SK-MEL-5 (cell line): ENCODE measurements around the gene FMOD. TPM values are rescaled to one million over a fixed set of nuclear protein-coding genes. Genes with fewer than 3 reads are reported as not detected.
A peak's percentile ranks its signal among the peaks of the same experiment; 100 is the strongest.

ENCODE experiments used
- DNase-seq: peaks from one replicate; pipeline ENCODE4 v3.0.0-alpha.2; 2016; ENCODE audit warnings: low read depth, low spot score
- in situ Hi-C: cut with HindIII; loops from 2 replicates; pipeline ENCODE4 v1.10.0; 2016; ENCODE audit warnings: low sequenced_read_pairs, high pct_unique_total_duplicates, low pct_unique_long_range_greater_than_20kb
- total RNA-seq: library from RNA; depleted of rRNA; stranded (reverse); fragments of >200 nt; shearing (Covaris generic); gene quantifications from 2 replicates; pipeline ENCODE4 v1.2.3, GENCODE V29; 2014

The FMOD gene
- total RNA-seq, 1 experiment from 2014 or later, result 0.16 TPM

DNA sequence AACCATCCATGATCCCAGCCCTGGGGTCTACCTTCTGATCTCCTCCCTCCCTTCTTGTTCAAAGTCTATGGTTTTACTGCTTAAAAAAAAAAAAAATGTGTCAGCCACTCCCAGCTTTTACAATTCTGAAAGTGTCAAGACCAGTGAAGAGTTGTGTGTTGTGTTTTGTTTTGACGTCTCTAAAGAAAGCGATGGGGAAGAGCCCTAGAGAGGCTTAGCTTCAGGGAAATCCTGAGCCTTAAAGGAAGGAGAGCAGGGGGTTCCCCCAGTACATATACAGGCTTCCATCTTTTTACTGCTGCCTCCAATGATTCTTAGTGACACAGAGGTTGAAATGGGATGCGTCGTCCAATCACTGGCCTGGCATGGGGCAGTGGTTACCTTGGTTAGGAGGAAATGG, 13.9 kb upstream of the FMOD start:
- in situ Hi-C loops, result no loop called here
- no peak for DNase-seq

DNA sequence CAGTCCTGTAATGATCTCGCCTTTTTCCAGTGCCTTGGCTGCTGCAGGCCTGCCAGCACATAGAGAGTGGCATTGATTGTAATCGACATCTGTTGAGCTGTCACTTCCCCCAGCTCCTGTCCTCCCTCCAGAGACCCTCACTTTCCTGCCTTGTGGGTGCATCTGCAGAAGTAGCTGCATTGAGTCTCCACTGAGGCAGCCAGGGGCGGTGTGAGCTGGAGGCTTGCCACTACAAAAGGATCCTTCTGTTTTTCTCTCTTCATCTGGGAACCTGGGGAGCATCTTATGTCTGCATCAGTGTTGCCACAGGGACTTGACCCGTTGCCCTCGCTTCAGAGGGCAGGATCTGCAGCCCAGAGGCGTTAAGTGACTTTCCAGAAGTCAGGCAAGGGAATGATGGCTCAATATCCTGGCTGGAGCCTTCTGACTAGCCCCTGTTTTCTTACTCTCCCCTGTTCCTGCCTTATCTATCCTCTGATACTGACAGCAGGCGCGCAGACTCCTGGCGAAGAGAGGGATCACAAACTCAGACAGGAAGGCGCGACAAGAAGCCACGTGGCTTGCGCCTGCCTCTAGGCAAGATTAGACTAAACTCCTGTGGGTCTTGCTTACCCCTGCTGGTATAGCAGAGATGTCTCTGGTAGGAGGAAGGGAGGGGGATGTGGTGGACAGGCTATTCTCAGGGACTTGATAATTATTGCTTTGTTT, 13.3 kb upstream of the FMOD start:
- DNase-seq, result no peak
- in situ Hi-C loops, result no loop called here

DNA sequence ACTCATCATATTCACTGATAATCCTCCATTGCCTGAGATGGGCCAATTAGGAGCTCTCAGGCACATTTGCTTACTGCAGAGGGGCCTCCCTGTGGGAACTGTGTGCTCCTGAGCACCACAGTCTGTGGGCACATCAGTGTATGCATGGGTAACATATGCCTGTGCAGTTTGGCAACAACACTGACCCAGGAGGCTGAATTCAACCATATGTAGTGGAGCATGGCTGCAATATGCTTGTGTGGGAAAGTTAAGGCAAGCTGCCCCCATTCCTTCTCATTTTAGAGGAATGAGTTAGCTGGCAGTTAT, 11.8 kb upstream of the FMOD start:
- DNase-seq, result no peak
- in situ Hi-C loops, result no loop called here

DNA sequence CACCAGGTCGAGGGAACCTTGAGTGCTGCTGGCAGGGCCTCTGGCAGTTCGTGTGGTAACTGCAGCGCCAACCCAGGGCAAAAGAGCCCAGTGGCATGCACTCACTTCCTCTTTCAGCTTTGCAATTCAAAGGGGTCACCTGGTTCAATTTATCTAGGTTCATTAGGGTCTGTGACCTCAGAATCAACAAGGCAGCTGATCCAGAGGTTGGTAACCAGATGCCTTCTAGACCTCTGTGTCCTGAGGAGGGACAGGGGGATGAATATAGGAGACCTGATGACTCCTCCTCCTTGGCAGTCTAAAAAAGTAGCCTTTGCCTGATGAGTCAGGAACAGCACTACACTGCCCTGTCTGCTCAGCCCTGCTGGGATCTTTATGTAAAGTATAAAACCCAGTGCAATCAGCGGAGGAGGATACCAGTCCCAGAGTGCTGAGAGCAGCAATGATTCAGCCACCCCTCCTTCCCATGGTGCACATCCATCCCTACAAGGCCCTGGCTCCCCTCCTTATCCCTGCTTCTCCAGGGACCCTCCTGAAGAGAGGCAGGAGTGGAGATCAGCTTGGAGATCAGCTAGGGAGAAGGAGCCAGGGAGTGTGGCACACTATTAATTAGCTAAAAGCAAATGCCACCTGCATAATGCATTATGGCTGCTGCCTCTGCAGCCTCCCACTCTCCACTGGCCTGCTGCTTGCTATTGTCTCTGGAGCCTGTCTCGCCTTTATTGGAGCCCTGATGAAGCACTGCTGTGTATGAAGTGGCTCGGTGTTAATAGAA, 11.2 kb upstream of the FMOD start:
- DNase-seq, result no peak

DNA sequence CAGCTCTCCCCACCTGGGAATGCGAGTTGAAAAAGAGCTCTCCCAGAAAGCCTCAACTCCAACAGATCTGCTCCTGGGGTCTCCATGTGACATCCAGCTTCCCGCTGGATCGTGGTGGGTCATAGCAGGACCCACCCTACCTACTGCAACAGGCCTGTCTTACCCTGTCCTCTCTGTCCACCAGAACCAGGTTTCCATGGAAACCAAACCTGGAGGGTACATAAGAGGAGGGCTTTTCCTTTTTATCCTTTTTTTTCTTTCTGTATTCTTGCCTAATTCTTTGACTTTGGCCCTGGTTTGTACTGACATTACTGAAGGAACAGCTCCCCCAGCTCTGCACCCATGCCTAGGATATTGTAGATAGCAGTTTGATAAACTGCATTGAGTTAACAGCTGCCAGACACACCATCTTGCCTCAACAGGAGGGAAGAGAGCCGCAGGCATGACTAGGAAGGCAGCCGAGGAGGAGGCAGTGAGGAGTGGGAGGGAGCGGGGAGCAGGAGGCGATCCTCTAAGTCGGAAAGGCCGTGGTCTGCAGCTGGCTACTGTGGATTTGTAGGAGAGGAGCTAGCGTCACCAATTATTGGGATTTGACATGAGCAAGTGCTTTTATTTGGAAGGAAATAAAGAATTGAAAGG, 9.7 kb upstream of the FMOD start:
- in situ Hi-C loops, result no loop called here

More for the DNA sequence above, 11.2 kb upstream of the FMOD start:
- in situ Hi-C loops, result no loop called here

DNA sequence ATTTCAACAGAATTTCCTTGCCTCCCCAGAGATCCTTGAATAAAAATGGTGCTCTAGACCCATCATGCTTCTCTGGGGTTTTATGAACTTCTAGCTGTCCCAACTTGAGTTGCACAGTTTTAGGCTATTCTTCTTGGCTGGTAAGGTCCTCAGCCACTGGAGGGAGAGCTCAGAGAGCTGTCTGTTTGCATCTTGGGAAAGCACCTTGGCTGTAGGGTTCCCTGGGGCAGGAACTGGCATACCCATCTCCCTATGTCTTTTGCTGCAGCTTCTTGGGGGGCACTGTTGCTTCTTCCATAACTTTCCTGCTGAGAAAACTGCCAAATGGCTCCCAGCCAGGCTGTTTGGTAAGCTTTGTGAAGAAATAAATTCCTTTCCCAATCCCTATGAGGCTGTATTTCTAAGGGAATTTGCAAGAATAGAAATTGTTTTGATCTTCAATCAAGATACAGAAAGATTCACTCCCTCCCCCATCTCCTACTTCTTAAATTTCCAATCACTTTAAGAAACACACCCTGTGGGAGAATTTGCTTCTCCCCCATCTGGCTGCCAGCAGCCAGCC, 8.2 kb upstream of the FMOD start:
- no peak for DNase-seq
- in situ Hi-C loops, result no loop called here

More for the DNA sequence above, 9.7 kb upstream of the FMOD start:
- DNase-seq, result no peak

DNA sequence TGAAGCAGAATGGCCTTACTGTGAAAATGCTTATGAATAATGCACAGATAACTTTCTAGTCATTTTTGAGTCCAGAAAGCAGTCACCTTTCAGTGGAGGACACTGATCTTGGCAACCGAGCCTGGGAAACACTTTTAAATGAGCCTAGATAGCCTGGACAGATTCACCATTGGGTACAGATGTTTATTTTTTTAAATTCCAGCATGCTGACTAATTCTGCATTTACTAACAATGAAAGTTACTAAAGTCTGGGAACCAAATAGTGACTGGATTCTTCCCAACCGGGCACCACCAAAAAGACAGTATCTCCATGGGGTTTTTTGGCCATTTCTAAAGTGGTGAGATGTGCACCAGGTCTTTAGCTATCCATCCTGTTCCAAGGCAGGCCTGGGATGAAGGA, 3.3 kb upstream of the FMOD start:
- no peak for DNase-seq

DNA sequence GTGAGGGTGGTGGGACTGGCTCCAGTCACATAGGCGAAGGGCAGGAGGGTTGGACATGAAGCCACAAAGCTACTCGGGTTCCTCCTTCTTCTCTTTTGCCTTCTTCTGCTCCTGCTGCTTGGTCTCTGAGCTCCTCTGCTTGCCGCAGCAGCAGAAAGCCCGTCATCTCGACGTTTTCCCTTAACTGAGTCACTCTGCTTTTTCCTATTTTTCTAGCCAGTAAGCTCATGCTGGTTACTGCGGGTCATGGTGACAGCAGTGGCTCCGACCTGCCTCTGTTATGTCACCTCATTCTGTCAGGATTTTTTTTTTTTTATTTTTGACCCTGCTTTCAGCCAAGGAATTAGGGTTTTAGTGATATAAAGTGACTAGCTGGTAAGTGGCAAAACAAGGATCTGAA, 2.6 kb upstream of the FMOD start:
- no peak for DNase-seq
- in situ Hi-C loops, result no loop called here

More for the DNA sequence above, 3.3 kb upstream of the FMOD start:
- in situ Hi-C loops, result no loop called here

DNA sequence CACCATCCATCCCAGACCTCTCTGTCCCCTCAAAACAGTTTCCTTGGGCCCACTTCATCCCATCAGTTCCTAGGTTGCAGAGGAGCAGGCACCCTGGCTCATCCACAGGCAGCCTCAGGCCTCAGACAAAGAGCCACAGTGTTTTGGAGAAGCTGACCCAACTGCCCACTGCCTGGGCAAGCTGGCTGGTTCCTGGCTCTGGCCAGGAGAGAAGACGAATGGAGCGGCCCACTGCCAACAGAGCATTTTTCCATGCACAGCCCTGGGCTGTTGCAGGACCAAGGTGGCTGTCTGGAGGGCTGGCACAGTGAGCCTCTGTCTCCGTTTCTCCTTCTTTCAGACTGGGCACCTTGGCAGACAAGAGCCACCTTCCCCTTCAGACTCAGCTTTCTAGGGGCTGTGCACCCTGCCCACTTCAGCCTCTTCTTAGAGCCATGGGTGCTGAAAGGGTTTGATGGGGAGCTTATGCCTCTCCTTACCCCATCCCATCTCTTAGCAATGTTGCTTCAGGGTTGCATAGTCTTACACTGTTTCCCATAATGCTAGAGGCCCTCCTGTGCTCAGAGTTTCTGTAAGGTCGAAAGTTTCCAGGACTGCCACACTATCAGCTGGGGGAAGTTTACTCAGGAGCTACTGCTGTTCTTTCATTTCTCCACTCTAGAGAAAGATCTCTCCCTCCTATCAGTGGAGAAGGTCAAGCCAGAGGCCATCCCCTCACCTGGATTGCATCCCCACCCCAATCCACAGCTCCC, 973 bp downstream of the FMOD start:
- DNase-seq, result no peak
- in situ Hi-C loops, result no loop called here

DNA sequence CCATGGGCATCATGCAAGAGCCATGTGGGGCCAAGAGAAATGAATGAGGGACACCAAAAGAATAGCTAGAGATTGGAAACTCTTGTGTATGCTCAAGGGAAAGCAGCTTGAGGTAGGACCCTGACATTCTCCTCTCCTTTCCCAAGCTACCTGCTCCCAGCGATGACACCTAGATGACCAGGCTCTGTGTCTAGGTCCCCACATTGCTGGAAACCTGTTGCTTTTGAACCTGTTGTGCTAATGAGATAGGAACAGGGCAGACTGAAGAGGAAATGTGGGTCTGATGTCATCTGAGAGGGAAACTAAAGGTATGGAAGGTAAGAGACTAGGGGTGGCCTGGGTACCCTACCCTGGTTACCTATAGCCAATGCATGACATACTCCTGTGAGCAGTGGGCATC, 1.8 kb downstream of the FMOD start:
- no peak for DNase-seq
- in situ Hi-C loops, result no loop called here

DNA sequence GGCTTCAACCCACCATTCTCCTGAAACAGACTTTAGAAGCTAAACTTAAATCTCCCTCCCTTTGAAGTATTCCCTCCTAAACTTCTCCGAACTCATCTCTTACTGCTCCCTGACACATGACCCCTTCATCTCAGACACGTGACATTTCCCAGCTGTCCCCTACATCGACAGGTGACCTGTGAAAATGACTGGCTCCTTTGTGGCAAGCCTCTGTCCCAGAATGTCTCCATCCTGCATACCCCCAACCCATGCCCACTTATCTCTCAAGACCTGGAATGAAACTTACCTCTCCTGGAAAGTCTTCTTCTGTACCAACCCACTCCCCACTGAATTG, 4.2 kb downstream of the FMOD start:
- in situ Hi-C loops, result no loop called here

DNA sequence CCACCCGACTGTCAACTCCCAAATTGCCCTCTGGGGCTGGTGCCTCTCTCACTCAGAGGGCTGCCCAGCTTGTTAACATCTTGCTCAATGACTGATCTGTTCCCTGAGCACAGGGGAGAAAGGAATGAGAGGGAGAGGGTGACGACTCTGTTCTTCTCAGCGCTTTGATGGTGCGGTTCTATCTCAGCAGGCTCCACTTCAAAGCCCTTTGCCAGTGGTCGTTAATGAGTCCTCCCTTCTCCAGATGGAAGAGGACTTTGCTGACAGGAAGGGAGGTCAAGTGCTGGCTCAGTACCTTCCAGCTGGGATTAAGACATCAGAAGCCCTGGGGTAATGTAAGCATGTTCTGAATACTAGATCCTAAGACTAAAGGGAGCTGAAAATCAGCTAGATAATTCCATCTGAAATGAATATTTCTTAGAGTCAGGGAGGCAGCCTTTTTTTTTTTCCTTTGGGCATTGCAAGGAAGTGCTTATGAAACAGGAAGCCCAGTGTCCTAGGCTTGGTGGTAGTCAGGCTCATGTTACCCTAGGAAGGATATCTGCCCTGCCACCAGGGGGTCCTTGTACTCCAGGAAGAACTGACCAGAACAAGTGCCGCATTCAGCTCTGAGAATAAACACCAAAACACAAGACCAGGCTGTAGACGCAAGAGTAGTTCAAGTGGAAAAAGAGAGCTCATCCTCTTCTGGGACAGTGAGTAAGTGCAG, 4.7 kb downstream of the FMOD start:
- DNase-seq, result peak; percentile 91
- in situ Hi-C loops, result no loop called here

More for the DNA sequence above, 4.2 kb downstream of the FMOD start:
- DNase-seq, result no peak

DNA sequence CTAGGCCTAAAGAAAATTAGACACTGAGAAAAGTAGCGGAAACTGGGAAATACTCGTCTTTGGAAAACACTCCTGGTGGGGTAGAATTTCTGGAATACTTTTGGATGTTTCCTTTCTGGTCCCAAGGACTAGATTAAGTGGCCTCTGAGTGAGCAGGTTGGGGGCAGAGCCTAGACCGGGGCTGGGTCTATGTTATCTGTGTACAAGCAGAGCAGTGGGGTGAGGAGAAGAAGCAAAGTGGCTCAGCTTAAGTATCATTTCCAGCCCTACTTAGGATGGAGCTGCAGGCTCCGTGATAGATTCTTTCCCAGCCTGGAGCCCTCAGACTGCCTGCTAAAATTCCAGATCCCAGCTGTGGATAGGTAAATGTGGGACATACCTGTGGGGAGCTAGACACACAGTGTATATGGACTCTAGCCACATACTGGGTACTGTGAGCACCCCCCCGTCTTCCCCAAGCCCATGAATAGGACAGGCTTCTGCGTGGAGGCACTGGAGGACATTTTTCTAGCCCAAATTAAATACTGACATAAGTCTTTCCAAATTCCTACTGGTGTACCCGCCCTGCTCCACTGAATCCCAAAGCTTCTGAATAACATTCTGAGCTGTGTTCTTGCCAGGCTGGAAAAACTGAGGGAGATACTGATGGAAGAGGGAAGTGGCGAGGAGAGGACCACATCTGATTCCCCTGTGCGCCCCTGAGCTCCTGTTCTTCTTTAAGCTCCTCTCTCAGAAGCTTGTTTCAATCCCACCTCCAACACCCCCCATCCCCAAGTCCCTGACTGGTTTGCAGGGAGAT, 6.8 kb downstream of the FMOD start:
- in situ Hi-C loops, result no loop called here
- DNase-seq, result no peak

DNA sequence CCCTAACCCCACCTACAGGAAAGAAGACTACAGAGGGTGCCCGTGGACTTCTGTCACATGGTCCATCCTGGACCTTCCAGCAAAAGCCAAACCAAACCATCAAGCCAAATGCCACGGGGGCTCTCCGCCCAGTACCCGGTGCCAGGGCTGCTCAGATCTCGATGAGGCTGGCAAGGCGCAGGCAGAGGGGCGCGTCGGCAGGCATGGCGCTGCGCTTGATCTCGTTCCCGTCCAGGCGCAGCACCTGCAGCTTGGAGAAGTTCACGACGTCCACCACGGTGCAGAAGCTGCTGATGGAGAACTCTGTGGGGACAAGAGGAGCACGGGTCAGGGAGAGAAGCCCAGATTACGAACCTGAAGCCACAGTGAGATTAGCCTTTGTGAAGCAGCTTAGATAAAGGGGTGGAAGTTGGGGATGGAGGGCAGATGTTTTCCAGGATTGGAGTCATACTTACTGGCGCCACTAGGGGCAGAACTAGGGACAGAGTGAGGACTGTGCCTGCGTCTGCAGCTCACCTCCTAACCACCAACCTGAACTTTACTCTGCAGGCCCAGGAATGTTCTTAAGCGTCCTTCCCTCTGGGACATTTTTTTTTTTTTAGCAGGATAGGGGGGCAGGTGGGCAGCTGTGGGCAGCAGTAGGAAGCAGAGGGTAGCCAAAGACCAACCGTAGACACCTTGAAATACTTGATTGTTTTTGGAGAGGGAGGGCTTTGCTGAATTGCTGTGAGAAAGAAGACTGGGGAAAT, 8.6 kb downstream of the FMOD start:
- in situ Hi-C loops, result no loop called here
- DNase-seq, result peak; percentile 71

DNA sequence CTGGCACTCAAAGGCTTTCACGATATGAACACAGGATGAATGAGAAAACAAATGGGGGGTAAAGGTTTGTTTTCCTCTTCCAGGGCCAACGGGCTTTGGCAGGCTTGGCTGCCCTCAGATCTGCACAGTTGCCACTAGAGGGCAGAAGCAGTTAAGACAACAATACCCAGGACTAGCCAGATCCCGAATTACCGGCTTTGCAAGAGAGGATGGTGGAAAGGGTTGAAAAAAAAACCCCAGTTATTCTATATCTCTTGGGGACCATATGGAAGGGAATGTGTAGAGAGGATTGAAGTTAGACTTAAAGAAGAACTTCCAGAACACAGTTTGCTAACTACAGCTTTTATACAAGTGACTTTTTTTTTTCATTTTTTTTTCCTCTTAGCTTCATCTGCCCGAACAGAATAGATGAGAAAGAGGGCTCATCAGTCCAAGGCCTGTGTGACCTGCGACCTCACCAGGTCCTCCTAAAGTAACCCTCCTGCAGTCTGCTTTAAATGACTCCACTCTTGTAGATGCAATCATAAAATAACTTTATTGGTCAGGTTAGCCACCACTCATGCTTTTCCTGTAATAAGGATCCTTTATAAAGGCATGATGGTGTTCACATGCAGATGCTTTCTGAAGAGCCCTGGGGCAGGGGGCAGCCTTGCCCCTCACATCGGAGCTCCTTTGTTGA, 10.7 kb downstream of the FMOD start:
- DNase-seq, result peak; percentile 88
- in situ Hi-C loops, result no loop called here
